PC-3 (cell line): ENCODE data around the gene CA6. TPM values are rescaled to one million over a fixed set of nuclear protein-coding genes. Genes with fewer than 3 reads are reported as not detected.

Experiments used
- ATAC-seq: fragments of 200-7000 bp; cut with Tn5 transposase; 2 replicates; pipeline ENCODE4 v1.9.1; 2020; ENCODE audit warnings: mild to moderate bottlenecking, moderate library complexity
- BruUV-seq: library from RNA; stranded (reverse); fragments of 400-500 nt; replicated peaks from 2 replicates; lab custom pipeline; 2021; lab: Mats Ljungman, UMichigan
- CTCF ChIA-PET: fragments of 300-600 bp; sonication (Branson Sonifier 250); formaldehyde crosslinking; loops from one replicate; lab custom pipeline; 2022; ENCODE audit warnings: antibody characterized with exemption; lab: Charles Lee
- POLR2A ChIA-PET: fragments of 300-600 bp; sonication (Branson Sonifier 250); formaldehyde crosslinking; loops from one replicate; lab custom pipeline; 2022; ENCODE audit warnings: antibody characterized with exemption; ENCODE audit not compliant: unreplicated experiment; lab: Charles Lee
- DNase-seq: peaks from one replicate; pipeline ENCODE4 v3.0.0-alpha.2; 2015
- H2AFZ ChIP-seq: fragments of 300-600 bp; sonication (generic); 2 replicates; pipeline ENCODE4 v1.6.0; 2016; ENCODE audit warnings: antibody characterized with exemption, low read length
- H3F3A ChIP-seq: fragments of 300-600 bp; sonication (generic); one replicate; pipeline ENCODE4 v1.6.0; 2017; ENCODE audit warnings: antibody characterized with exemption, low read length, control low read depth, mild to moderate bottlenecking; ENCODE audit not compliant: unreplicated experiment
- H3K27ac ChIP-seq: fragments of 300-600 bp; sonication (generic); 2 replicates; pipeline ENCODE4 v1.5.1; 2016; ENCODE audit warnings: mild to moderate bottlenecking, low read length
- H3K27me3 ChIP-seq: fragments of 300-600 bp; sonication (generic); 2 replicates; pipeline ENCODE4 v1.6.1; 2016; ENCODE audit warnings: low read length, mixed read lengths
- H3K36me3 ChIP-seq: fragments of 300-600 bp; sonication (generic); 2 replicates; pipeline ENCODE4 v1.6.1; 2016; ENCODE audit warnings: low read depth, mixed run types, low read length, mixed read lengths
- H3K4me1 ChIP-seq: fragments of 300-600 bp; sonication (generic); 2 replicates; pipeline ENCODE4 v1.5.1; 2016; ENCODE audit warnings: low read length; ENCODE audit not compliant: insufficient read depth
- H3K4me2 ChIP-seq: fragments of 300-600 bp; sonication (generic); 2 replicates; pipeline ENCODE4 v1.6.0; 2016; ENCODE audit warnings: low read length
- H3K4me3 ChIP-seq: fragments of 300-600 bp; sonication (generic); 2 replicates; pipeline ENCODE4 v1.5.1; 2016; ENCODE audit warnings: mild to moderate bottlenecking, low read length, mixed read lengths
- H3K79me2 ChIP-seq: fragments of 300-600 bp; sonication (generic); 2 replicates; pipeline ENCODE4 v1.6.1; 2017; ENCODE audit warnings: low read length, mixed read lengths
- H3K9ac ChIP-seq: fragments of 300-600 bp; sonication (generic); 2 replicates; pipeline ENCODE4 v1.6.0; 2016; ENCODE audit warnings: mild to moderate bottlenecking, low read length
- H3K9me2 ChIP-seq: fragments of 300-600 bp; sonication (generic); replicated peaks from 2 replicates; pipeline ENCODE4 v1.6.1; 2016; ENCODE audit warnings: mixed run types, low read length, mixed read lengths
- H3K9me3 ChIP-seq: fragments of 300-600 bp; sonication (generic); 2 replicates; pipeline ENCODE4 v1.6.1; 2016; ENCODE audit warnings: low read length, mixed read lengths
- H4K20me1 ChIP-seq: fragments of 300-600 bp; sonication (generic); 2 replicates; pipeline ENCODE4 v1.6.1; 2016; ENCODE audit warnings: low read length, mixed read lengths
- EZH2 ChIP-seq: fragments of 300-600 bp; sonication (generic); IDR thresholded peaks from one replicate; pipeline ENCODE4 v1.6.1; 2017; ENCODE audit warnings: antibody characterized with exemption, mild to moderate bottlenecking, low read length; ENCODE audit not compliant: unreplicated experiment
- EZH2phosphoT487 ChIP-seq: fragments of 300-600 bp; sonication (generic); IDR thresholded peaks from 2 replicates; pipeline ENCODE4 v1.6.1; 2018; ENCODE audit warnings: mild to moderate bottlenecking, antibody characterized with exemption, low read length, borderline replicate concordance
- intact Hi-C: fragments of 100-400 bp; cut with micrococcal nuclease; formaldehyde crosslinking; loops from 2 replicates; pipeline ENCODE4 v1.9.0; 2023
- total RNA-seq: library from RNA; depleted of rRNA; stranded (reverse); fragments of >200 nt; gene quantifications from 2 replicates; pipeline ENCODE4 v1.2.3, GENCODE V29; 2014
- TF ChIP-seq, protein P1 (sequence below): fragments of 300-600 bp; sonication (generic); conservative IDR thresholded peaks from 2 replicates; pipeline ENCODE4 v1.5.1; 2017; ENCODE audit warnings: antibody characterized with exemption, low read depth, mild to moderate bottlenecking, low read length

Gene CA6
- total RNA-seq, 1 experiment from 2014 or later = 0.18 TPM

DNA sequence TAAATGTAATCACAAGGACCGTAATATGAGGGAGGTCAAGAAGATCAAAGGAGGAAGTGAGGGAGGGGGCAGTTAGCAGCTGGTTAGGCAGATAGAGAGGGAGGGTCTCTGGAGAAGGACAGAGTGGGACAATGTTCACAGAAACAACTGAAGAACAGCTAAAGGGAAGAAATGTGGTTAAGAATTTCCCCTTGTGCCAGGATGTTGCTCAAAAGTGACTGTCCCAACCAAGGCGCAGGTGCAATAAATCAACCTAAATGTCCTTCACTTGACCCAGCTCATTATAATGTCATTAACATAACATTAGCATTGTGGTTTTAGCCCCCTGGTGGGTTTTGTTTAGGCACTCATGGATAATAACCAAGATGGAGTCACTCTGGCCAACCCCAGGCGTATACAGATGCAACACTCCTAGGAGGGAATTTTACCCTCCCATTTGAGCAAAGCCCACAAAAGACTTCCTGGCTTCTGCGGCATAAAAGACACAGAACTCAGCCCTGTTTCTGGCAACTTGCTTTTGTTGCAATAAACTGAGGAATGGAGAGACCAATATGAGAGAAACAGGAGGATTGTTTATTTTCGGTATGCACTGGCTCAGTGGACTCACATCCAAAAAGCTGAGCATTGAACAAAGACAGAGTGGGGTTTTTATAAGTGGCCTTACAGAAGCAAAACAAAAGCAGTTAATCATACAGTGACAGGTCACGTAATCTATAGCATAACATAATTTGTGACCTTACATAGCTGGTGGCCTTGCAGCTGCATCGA lies 7.3 kb upstream of the CA6 start:
- intact Hi-C loops = no loop called here
- Histone ChIP-seq H2AFZ (no peak overlapping the region), H3F3A (no peaks in the 10 kb centered on the region), H3K9ac (no peak overlapping the region), H3K79me2 (no peaks in the 10 kb centered on the region), H4K20me1 (no peaks in the 10 kb centered on the region), H3K9me3 (no peaks in the 10 kb centered on the region), H3K4me1 (peaks cover 25% of the 10 kb centered on the region), H3K27ac (no peak overlapping the region; the same call in 1 of the 2 replicates), H3K9me2 (no peaks in the 10 kb centered on the region), H3K4me2 (no peak overlapping the region), H3K36me3 (no peaks in the 10 kb centered on the region), H3K4me3 (no peak overlapping the region), H3K27me3 (no peaks in the 10 kb centered on the region)
- TF ChIP-seq, protein P1, sequence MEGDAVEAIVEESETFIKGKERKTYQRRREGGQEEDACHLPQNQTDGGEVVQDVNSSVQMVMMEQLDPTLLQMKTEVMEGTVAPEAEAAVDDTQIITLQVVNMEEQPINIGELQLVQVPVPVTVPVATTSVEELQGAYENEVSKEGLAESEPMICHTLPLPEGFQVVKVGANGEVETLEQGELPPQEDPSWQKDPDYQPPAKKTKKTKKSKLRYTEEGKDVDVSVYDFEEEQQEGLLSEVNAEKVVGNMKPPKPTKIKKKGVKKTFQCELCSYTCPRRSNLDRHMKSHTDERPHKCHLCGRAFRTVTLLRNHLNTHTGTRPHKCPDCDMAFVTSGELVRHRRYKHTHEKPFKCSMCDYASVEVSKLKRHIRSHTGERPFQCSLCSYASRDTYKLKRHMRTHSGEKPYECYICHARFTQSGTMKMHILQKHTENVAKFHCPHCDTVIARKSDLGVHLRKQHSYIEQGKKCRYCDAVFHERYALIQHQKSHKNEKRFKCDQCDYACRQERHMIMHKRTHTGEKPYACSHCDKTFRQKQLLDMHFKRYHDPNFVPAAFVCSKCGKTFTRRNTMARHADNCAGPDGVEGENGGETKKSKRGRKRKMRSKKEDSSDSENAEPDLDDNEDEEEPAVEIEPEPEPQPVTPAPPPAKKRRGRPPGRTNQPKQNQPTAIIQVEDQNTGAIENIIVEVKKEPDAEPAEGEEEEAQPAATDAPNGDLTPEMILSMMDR = no peak
- no peak for TF ChIP-seq EZH2phosphoT487
- TF ChIP-seq EZH2 = no peak
- no peak for DNase-seq
- POLR2A ChIA-PET = no interaction called here
- no peak for ATAC-seq
- CTCF ChIA-PET = no interaction called here
- no TSS peak for BruUV-seq

DNA sequence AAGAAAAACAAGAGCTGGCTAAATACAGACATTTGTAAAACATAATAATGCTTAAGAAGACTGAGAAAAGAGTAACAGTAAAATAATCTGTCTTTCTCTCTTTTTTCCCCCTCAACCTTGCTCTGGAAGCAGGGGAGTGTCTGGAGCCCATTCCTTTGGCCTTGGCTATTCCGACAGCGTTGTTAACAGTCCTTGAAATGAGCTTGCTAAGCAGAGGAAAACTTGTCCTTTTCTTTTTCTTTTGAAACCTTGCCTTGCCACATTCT lies 6.7 kb upstream of the CA6 start:
- H3K4me1 ChIP-seq = peaks cover 25% of the 10 kb centered on the region
- no peaks in the 10 kb centered on the region for H3K9me2 ChIP-seq
- H3K9me3 ChIP-seq = no peaks in the 10 kb centered on the region
- peak overlapping the region; percentile 70 for H3K27ac ChIP-seq
- no TSS peak for BruUV-seq
- ChIA-PET POLR2A (no interaction called here), CTCF (no interaction called here)
- ATAC-seq (no peak), DNase-seq (no peak)
- no peaks in the 10 kb centered on the region for H3K36me3 ChIP-seq
- intact Hi-C loops = no loop called here
- H3K4me2 ChIP-seq = no peak overlapping the region
- H3K9ac ChIP-seq = no peak overlapping the region
- no peak overlapping the region for H3K4me3 ChIP-seq
- H3F3A ChIP-seq = no peaks in the 10 kb centered on the region
- no peaks in the 10 kb centered on the region for H3K79me2 ChIP-seq
- TF ChIP-seq, protein P1 = no peak
- TF ChIP-seq EZH2phosphoT487 (no peak), EZH2 (no peak)
- no peaks in the 10 kb centered on the region for H3K27me3 ChIP-seq
- no peaks in the 10 kb centered on the region for H4K20me1 ChIP-seq
- H2AFZ ChIP-seq = no peak overlapping the region

- Histone ChIP-seq H3K4me3 (no peak overlapping the region), H3F3A (no peaks in the 10 kb centered on the region), H3K79me2 (no peaks in the 10 kb centered on the region), H3K9me3 (no peaks in the 10 kb centered on the region), H3K4me2 (no peak overlapping the region), H3K27ac (peak overlapping the region; percentile 70), H4K20me1 (no peaks in the 10 kb centered on the region), H3K4me1 (peaks cover 25% of the 10 kb centered on the region), H3K36me3 (no peaks in the 10 kb centered on the region), H2AFZ (no peak overlapping the region), H3K27me3 (no peaks in the 10 kb centered on the region), H3K9me2 (no peaks in the 10 kb centered on the region), H3K9ac (no peak overlapping the region)
- BruUV-seq = no TSS peak
- intact Hi-C loops = no loop called here
- POLR2A ChIA-PET = interaction anchor here (0.6 kb wide), 1 partner anchor 40 kb away, joined by 4 read pairs; no protein-coding TSS in a partner anchor
- ATAC-seq (peak; percentile 52), DNase-seq (peak; percentile 80)
- CTCF ChIA-PET = no interaction called here
- TF ChIP-seq, protein P1 = no peak
- no peak for TF ChIP-seq EZH2
- TF ChIP-seq EZH2phosphoT487 = no peak
These were observed 6.2 kb upstream of the CA6 start for GRCh38 chr1:8939362-8939995.
